Transverse colon (tissue), 4 donors: ENCODE results near the gene SMG7. TPM values are rescaled to one million over a fixed set of nuclear protein-coding genes. Genes with fewer than 3 reads are reported as not detected.

ENCODE experiments used
- DNase-seq: peaks from one replicate; pipeline ENCODE4 v3.0.0-alpha.2; 2019
- H3K27ac ChIP-seq, 4 donors: fragments of 200-600 bp; sonication (generic); 2 replicates each; pipeline ENCODE4 v1.5.1; 2016 to 2018; ENCODE audit warnings: inconsistent platforms in 4 of 4
- H3K27me3 ChIP-seq: fragments of 200-600 bp; sonication (generic); 2 replicates; pipeline ENCODE4 v1.5.1; 2017; ENCODE audit warnings: inconsistent platforms
- H3K36me3 ChIP-seq, 4 donors: fragments of 200-600 bp; sonication (generic); 2 replicates each; pipeline ENCODE4 v1.5.1; 2017 to 2019; ENCODE audit warnings: inconsistent platforms in 4 of 4
- H3K4me1 ChIP-seq, 4 donors: fragments of 200-600 bp; sonication (generic); 2 replicates each; pipeline ENCODE4 v1.5.1; 2017 to 2020; ENCODE audit warnings: inconsistent platforms in 4 of 4
- H3K4me3 ChIP-seq, 4 donors: fragments of 200-600 bp; sonication (generic); 1 replicate in 1 of 4; 2 replicates in 3 of 4; pipeline versions ENCODE4 v1.5.1 to v1.6.1; 2017 to 2019; ENCODE audit warnings: inconsistent platforms in 4 of 4
- H3K9me3 ChIP-seq, 2 donors: fragments of 200-600 bp; sonication (generic); 2 replicates each; pipeline ENCODE4 v1.5.1; 2017 to 2019; ENCODE audit warnings: inconsistent platforms in 2 of 2
- EP300 ChIP-seq: sonication (generic); formaldehyde crosslinking; IDR thresholded peaks from one replicate; pipeline ENCODE4 v1.6.1; 2017; ENCODE audit warnings: antibody characterized with exemption, low read depth
- POLR2A ChIP-seq: fragments of 450-650 bp; IDR thresholded peaks from one replicate; pipeline ENCODE4 v1.6.1; 2016; ENCODE audit warnings: antibody characterized with exemption, mild to moderate bottlenecking, moderate library complexity
- POLR2AphosphoS5 ChIP-seq, 3 donors: sonication (generic); formaldehyde crosslinking; IDR thresholded peaks; one replicate each; pipeline ENCODE4 v1.6.1; 2016; ENCODE audit warnings: antibody characterized with exemption in 3 of 3
- WGBS, 2 donors: methylation state at CpG; one replicate each; pipeline ENCODE4 v1.1.5; 2018; ENCODE audit warnings: low coverage in 1 of 2; 5-methylcytosine and 5-hydroxymethylcytosine counted together
- in situ Hi-C, 4 donors: fragments of 200-750 bp; cut with MboI; loops; one replicate each; pipeline versions ENCODE4 v1.15.0 to v1.15.1; 2017; ENCODE audit warnings: low sequenced_read_pairs in 3 of 4, low pct_ligation_motif_present in 1 of 4, low pct_unique_long_range_greater_than_20kb in 1 of 4
- intact Hi-C: fragments of 100-400 bp; cut with DNase I; formaldehyde crosslinking; loops from one replicate; pipeline ENCODE4 v1.15.1; 2023; ENCODE audit warnings: low total_unique reads
- total RNA-seq, 4 donors: library from RNA; depleted of rRNA; stranded (reverse); fragments of >200 nt; gene quantifications; one replicate each; pipeline ENCODE4 v1.1.0, GENCODE V29; 2016
- TF ChIP-seq, protein P1 (sequence below), 5 experiments: fragments of 200-600 bp in 3 of 5; fragments of 450-650 bp in 2 of 5; sonication (generic) in 3 of 5; IDR thresholded peaks; 1 replicate in 2 of 5; 2 replicates in 3 of 5; pipeline ENCODE4 v1.5.1; 2016 to 2017; ENCODE audit warnings: antibody characterized with exemption in 5 of 5, inconsistent platforms in 3 of 5, mild to moderate bottlenecking in 2 of 5, moderate library complexity in 1 of 5

Gene SMG7
- total RNA-seq, 4 donors from 2014 or later = 54.9 to 107 (median 74.1) TPM

- WGBS, 2 donors = 78 to 97% methylated on average over 5 of the region's 5 CpGs
These were observed 18.6 kb downstream of the SMG7 start for GRCh38 chr1:183490932-183491331.

DNA sequence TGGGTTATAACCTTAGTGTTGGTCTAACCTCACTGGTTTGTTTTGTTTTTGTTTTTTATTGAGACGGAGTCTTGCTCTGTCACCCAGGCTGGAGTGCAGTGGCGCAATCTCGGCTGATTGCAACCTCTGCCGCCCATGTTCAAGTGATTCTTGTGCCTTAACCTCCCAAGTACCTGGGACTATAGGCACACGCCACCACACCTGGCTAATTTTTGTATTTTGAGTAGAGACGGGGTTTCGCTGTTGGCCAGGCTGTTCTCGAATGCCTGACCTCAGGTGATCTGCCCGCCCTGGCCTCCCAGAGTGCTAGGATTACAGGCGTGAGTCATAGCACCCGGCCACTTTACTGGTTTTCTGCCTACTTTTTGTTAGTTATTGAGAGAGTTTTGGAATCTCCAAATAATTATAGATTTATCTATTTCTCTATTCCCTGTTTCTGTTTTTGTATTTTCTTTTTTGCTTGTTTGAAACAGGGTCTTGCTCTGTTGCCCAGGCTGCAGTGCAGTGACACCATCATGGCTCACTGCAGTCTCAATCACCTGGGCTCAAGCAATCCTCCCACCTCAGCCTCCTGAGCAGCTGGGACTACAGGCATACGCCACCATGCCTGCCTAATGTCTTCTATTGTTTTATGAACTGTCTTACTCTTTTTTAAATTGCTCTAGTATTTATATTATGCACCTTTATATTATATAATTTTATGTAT, 21.4 kb downstream of the SMG7 start:
- TF ChIP-seq POLR2A (no peak), EP300 (no peak), POLR2AphosphoS5 (IDR thresholded peaks at IDR 0.05) (no peak)
- TF ChIP-seq, protein P1, sequence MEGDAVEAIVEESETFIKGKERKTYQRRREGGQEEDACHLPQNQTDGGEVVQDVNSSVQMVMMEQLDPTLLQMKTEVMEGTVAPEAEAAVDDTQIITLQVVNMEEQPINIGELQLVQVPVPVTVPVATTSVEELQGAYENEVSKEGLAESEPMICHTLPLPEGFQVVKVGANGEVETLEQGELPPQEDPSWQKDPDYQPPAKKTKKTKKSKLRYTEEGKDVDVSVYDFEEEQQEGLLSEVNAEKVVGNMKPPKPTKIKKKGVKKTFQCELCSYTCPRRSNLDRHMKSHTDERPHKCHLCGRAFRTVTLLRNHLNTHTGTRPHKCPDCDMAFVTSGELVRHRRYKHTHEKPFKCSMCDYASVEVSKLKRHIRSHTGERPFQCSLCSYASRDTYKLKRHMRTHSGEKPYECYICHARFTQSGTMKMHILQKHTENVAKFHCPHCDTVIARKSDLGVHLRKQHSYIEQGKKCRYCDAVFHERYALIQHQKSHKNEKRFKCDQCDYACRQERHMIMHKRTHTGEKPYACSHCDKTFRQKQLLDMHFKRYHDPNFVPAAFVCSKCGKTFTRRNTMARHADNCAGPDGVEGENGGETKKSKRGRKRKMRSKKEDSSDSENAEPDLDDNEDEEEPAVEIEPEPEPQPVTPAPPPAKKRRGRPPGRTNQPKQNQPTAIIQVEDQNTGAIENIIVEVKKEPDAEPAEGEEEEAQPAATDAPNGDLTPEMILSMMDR (IDR thresholded peaks at IDR 0.05) = no peak
- no peaks in the 10 kb centered on the region for H3K27me3 ChIP-seq
- peaks cover 0 to 23% (median 4%) of the 10 kb centered on the region in 4 donors for H3K4me1 ChIP-seq
- intact Hi-C loops (no loop called here), in situ Hi-C loops (no loop called here)
- no peak for DNase-seq
- 82 to 93% methylated on average over 7 to 12 of the region's 12 CpGs for WGBS, 2 donors
- no peak overlapping the region for H3K4me3 ChIP-seq
- no peak overlapping the region for H3K27ac ChIP-seq
- no peaks in the 10 kb centered on the region for H3K9me3 ChIP-seq
- no peaks in the 10 kb centered on the region for H3K36me3 ChIP-seq

More at GRCh38 chr1:183490932-183491331, 18.6 kb downstream of the SMG7 start:
- TF ChIP-seq POLR2A (no peak), POLR2AphosphoS5 (IDR thresholded peaks at IDR 0.05) (no peak), EP300 (no peak)
- TF ChIP-seq, protein P1 (IDR thresholded peaks at IDR 0.05) = no peak
- intact Hi-C loops = no loop called here
- Histone ChIP-seq H3K9me3 (no peaks in the 10 kb centered on the region), H3K36me3 (no peaks in the 10 kb centered on the region), H3K27me3 (no peaks in the 10 kb centered on the region), H3K27ac (no peak overlapping the region), H3K4me3 (no peak overlapping the region), H3K4me1 (peaks cover 0 to 28% (median 4%) of the 10 kb centered on the region in 4 donors)
- in situ Hi-C loops = no loop called here
- DNase-seq = no peak

DNA sequence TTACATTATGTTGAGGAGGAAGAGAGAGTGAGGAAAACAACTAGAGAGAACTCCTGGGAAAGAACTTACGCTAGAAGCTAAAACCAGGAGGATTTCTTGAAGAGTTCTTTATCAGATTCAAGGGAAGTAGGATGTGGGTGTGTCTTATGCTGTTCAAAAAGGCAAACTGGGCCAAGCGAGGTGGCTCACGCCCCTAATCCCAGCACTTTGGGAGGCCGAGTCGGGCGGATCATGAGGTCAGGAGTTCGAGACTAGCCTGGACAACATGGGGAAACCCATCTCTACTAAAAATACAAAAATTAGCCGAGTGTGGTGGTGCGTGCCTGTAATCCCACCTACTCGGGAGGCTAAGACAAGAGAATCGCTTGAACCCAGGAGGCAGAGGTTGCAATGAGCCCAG, 23.1 kb downstream of the SMG7 start:
- Histone ChIP-seq H3K4me3 (no peak overlapping the region), H3K27me3 (no peaks in the 10 kb centered on the region), H3K36me3 (no peaks in the 10 kb centered on the region), H3K4me1 (peaks cover 0 to 23% (median 6%) of the 10 kb centered on the region in 4 donors), H3K9me3 (no peaks in the 10 kb centered on the region), H3K27ac (no peak overlapping the region)
- 94 to 97% methylated on average over 10 to 11 of the region's 11 CpGs for WGBS, 2 donors
- in situ Hi-C loops (no loop called here), intact Hi-C loops (no loop called here)
- no peak for TF ChIP-seq EP300
- TF ChIP-seq POLR2AphosphoS5 (IDR thresholded peaks at IDR 0.05) = no peak
- TF ChIP-seq POLR2A = no peak
- TF ChIP-seq, protein P1 (IDR thresholded peaks at IDR 0.05) = no peak
- no peak for DNase-seq

- DNase-seq = no peak
- no peaks in the 10 kb centered on the region for H3K9me3 ChIP-seq
- intact Hi-C loops = no loop called here
- no peaks in the 10 kb centered on the region for H3K27me3 ChIP-seq
- no peak overlapping the region for H3K27ac ChIP-seq
- 98 to 100% methylated on average over 2 of the region's 2 CpGs for WGBS, 2 donors
- in situ Hi-C loops = no loop called here
- H3K36me3 ChIP-seq = no peaks in the 10 kb centered on the region
- H3K4me3 ChIP-seq = no peak overlapping the region
- peaks cover 0 to 23% (median 8%) of the 10 kb centered on the region in 4 donors for H3K4me1 ChIP-seq
- no peak for TF ChIP-seq EP300
- TF ChIP-seq POLR2A = no peak
- no peak for TF ChIP-seq POLR2AphosphoS5 (IDR thresholded peaks at IDR 0.05)
These were observed 24.9 kb downstream of the SMG7 start for GRCh38 chr1:183497218-183497617.
